Esophagus muscularis mucosa (tissue), 4 donors: ENCODE measurements around the gene BAG5.

Experiments
- EP300 ChIP-seq: sonication (generic); formaldehyde crosslinking; IDR thresholded peaks from one replicate; pipeline ENCODE4 v1.6.1; 2017; ENCODE audit warnings: antibody characterized with exemption
- POLR2AphosphoS5 ChIP-seq, 2 donors: sonication (generic); formaldehyde crosslinking; IDR thresholded peaks; one replicate each; pipeline ENCODE4 v1.6.1; 2017; ENCODE audit warnings: antibody characterized with exemption in 2 of 2
- TF ChIP-seq, protein P1 (sequence below), 3 experiments: fragments of 200-600 bp in 2 of 3; fragments of 450-650 bp in 1 of 3; sonication (generic) in 2 of 3; IDR thresholded peaks; one replicate each; pipeline ENCODE4 v1.5.1; 2017 to 2019; ENCODE audit warnings: antibody characterized with exemption in 3 of 3, mild to moderate bottlenecking in 2 of 3, moderate library complexity in 1 of 3

DNA sequence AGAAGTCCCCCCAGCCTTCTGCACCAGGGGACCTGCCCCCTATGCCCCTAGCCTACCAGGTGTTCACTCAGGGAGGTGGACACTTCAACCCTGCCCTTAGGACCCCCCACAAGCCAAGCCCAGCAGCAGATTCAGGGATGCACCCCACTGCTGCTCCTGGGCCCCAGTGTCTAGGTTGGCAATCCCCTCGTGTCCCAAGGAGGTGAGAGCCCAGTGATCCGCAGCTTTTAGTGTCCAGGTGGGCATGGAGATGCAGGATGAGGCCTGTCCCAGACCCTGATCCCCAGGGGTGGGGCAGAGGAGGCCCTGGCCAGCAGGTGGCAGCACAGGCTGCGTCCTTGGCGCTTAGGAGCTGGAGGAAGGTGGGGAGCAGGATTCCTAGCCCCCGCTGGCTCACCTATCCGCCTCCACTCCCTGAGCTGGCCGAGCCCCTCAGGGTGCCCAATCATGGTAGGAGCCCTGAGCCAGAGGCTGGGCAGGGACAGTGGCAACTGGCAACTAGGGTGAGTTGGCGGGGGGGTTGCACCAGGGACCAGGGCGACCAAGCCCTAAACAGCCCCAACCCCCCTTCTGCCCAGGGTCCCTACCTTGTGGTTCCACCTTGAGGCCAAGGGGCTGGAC lies 43.9 kb downstream of the BAG5 start:
- TF ChIP-seq POLR2AphosphoS5 (IDR thresholded peaks at IDR 0.05) (peak; percentile 36 to 44), EP300 (no peak)
- TF ChIP-seq, protein P1, sequence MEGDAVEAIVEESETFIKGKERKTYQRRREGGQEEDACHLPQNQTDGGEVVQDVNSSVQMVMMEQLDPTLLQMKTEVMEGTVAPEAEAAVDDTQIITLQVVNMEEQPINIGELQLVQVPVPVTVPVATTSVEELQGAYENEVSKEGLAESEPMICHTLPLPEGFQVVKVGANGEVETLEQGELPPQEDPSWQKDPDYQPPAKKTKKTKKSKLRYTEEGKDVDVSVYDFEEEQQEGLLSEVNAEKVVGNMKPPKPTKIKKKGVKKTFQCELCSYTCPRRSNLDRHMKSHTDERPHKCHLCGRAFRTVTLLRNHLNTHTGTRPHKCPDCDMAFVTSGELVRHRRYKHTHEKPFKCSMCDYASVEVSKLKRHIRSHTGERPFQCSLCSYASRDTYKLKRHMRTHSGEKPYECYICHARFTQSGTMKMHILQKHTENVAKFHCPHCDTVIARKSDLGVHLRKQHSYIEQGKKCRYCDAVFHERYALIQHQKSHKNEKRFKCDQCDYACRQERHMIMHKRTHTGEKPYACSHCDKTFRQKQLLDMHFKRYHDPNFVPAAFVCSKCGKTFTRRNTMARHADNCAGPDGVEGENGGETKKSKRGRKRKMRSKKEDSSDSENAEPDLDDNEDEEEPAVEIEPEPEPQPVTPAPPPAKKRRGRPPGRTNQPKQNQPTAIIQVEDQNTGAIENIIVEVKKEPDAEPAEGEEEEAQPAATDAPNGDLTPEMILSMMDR (IDR thresholded peaks at IDR 0.05): peak; percentile 93 to 96 (median 95)
